Measurements from ENCODE around the gene KREMEN2.
"Not testable (repeated sequence)": the region's sequence is repeated elsewhere in the genome, so short reads cannot be mapped to it uniquely, and the experiment has no call there.

Gene KREMEN2

DNA sequence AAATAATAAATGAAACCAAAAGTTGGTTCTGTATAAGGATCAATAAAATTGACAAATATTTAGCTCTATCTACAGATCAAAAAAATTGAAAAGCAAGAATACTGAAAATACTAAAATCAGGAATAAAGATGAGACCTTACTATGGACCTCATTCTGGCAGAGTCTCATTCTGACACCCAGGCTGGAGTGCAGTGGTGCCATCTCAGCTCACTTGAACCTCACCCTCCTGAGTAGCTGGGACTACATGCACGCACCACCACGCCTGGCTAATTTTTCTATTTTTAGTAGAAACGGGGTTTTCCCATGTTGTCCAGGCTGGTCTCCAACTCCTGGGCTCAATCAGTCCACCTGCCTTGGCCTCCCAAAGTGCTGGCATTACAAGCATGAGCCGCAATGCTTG is 22.0 kb upstream of the KREMEN2 start:
- DNase-seq = no peak

DNA sequence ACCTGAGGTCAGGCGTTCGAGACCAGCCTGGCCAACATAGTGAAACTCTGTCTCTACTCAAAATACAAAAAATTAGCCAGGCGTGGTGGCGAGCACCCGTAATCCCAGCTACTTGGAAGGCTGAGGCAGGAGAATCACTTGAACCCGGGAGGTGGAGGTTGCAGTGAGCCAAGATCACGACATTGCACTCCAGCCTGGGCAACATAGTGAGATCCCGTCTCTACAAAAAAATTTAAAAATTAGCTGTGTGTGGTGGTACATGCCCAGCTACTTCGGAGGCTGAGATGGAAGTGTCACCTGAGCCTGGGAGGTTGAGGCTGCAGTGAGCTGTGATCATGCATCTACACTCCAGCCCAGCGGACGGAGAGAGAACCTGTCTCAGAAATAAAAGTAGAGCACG is 20.4 kb upstream of the KREMEN2 start:
- DNase-seq = not testable (repeated sequence)

DNA sequence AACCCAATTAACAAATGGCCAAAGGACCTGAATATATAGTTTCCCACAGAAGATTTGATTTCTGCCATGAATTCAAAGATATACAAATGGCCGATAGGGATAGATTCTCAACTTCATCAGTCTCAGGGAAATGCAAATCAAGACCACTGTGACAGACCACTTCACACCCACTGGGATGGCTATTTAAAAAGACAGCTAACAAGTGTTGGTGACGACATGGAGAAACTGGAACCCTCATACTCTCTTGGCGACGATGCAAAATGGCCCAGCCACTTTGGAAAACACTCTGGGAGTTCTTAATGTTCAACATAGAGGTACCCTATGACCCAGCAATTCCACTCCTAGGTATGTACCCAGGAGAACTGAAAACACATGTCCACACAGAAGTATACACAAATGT is 17.4 kb upstream of the KREMEN2 start:
- DNase-seq = no peak

DNA sequence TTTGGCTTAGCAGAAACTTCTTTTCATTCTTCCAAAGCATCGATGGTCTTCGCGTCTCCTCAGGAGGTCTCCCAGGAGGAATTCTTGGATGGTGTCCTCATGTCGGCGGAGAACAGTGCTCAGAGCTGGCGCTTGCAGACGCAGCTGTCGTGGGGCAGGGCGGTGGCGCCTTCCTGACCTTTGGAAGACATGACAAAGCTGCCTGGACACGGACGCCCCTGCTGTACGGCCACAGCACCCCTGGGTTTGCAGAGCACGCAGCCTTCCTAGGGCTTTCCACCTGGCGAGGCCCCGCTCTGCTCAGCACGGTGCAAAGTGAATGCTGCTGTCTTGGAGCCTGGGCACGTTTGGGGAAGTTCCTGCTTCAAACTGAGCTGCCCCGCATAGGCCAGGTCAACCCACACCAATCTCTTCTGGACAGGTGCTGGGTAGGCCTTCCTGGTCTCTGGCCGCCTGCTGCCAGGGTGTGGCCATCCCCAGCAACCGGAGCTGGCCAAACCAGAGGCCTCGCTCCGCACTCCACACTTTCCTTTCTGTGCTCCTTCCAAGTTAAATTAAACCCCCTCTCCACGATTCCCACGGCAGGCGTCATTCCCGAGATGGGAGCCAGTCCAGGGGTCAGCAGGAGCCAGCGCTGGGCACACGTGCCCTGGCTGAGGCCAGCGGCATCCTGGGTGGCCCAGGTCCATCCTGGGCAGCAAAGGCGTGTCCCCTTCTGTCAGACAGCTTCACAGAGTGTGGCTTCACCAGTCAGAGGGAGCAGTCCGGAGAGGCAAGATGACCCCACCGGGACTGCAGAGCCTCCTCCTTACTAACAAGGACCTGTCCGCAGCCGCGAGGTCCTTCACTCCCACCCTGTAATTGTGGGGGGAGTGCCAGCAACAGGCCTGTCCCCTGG is 15.0 kb upstream of the KREMEN2 start:
- no peak for DNase-seq

DNA sequence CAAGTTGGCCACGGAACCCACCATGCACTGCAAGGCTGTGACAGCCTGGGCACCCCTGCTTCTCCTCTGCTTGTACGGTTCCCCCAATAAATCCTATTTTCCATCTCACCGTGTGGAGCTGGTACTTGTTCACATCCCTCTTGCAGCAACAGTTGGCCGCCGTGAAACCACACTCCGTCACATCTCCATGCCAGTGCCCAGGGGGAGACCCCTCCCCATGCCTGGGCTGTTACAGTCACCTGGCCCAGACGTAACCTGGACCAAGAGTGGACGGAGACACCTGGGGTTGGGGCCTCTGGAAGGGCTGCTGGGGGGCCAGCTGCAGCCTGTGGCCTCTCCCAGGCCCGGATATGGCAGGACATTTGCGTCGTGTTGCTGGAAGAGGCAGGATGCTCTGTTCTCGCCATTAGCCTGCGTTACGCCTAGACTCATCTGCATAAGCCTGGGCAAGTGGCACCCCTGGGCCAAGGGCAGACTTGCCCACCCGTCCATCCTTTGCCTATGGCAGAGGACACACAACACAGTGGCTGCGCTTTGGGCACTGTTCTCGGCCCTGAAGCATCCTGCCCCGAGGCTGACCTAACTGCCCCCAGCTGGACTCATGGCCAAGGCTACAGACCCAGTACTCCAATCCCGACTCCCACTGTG is 14.2 kb upstream of the KREMEN2 start:
- DNase-seq = no peak

DNA sequence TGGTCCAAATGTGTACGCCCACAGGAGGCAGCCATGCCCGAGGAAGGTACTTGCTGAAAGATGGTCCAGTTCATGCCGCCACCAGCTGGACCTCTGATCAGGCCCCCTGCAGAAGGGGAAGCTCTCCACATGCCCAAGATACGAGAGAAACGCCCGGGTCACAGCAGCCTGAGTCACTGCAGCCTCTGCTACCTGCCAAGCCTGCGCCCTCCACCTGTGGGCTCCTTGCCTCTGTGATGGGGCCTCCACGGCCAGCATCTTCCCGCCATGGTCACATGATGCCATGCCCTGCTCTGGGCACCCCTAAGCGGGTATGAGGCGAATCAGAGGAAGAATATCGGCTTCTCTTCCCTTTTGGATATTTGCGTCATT is 13.7 kb upstream of the KREMEN2 start:
- DNase-seq = no peak

DNA sequence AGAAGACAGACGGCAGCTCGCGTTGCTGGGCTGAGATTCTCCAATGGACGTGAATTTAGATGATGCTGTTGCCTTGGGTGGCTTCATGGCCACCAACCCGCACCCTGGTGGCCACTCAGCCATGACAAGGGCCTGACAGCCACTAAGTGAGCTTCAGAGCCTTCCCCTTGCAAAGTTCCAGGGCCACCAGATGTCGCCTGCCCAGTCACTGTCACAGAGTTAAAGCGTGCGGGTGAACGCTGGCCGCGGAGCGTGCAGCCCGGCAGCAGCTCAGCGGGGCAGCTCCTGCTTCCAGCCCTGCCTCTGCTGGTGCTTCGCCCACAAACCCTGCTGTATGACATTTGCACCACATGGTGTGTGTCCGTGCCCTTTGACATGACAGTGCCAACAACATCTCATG is 13.3 kb upstream of the KREMEN2 start:
- no peak for DNase-seq

DNA sequence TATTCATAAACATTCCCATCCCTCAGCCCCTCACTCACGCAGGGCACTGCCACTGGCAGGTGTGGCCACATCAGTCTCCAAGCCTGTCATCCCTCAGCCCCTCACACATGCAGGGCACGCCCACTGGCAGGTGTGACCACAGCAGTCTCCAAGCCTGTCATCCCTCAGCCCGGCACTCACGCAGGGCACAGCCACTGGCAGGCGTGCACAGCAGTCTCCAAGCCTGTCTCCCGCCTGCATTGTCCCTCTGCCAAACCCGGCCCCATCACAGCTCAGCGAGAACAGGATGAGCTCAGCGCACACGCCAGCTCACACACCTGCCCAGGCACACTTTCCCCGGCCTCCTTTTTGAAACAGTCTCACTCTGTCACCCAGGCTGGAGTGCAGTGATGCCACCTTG is 11.4 kb upstream of the KREMEN2 start:
- DNase-seq = no peak

DNA sequence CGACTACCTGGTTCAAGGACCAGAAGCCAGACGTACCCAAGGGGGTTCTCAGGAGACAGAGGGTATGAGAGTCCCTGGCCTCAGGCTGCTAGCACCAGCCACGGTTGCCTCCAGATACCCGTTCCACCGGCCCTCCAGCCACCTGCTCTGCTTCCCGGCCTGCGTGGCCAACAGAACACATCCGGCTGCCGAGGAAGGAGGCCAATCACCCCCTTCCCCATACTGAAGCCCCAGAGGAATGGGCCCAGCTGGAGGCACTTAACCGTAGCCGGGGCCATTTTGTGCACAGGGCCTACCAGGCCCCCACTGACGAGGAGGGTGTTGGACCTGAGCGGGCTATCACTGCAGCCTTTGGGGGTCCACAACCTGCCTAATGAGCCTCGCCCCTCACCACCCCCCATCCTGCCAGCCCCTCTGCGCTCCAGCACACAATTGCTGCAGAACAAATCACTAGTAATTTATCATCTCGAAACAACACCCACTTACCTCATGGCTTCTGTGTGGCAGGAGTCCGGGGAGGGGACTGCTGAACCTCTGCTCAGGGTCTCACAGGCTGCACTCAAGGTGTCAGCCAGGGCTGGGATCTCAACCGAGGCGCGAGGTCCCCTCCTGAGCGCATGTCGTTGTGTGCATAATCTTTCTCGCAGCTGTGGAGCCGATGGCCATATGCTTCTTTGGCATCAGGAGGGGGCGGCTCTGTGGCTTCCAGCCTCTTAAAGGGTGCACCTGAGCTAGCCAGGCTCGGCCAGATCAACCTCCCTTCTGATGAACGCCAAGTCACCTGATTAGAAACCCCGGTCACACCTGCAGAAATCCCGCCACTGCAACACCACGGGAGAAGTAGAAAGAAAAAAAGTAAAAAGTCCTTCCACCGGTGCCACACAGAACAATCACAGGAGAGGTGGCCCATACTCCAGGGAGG is 10.1 kb upstream of the KREMEN2 start:
- DNase-seq = no peak

DNA sequence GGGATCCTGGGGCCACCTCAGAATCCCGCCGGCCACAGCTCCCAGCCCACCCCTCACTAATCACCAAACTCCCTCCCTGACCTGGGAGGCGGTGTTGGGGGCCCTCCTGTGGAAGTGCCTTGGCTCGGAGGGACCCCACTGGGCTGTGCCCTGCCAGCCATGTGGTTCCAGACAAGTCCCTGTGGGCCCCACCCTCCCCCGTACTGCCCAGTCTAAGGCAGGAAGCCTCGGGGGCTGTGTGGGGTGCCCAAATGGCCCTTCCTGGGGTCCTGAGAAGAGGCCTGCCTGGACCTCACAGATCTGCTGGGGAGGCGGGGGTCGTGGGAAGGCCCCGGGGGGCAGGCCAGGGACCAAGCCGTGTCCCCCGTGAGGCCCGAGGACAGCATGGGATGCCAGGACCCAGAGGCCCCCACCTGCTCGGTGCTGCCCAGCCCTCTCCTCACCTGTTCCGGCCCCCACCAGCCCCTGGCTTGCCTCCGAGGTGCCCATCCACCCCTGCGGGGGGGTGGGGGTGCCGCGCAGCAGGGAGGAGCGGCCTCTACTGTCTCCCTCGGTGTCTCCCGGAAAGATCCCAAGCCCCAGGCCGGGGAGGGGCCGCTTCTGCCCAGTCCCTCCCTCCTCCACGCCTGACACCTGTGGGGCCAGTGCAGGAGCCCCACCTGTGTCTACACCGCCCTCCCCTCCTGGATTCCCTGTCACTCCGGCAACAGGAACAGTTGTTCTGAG is 9.3 kb upstream of the KREMEN2 start:
- no peak for DNase-seq

DNA sequence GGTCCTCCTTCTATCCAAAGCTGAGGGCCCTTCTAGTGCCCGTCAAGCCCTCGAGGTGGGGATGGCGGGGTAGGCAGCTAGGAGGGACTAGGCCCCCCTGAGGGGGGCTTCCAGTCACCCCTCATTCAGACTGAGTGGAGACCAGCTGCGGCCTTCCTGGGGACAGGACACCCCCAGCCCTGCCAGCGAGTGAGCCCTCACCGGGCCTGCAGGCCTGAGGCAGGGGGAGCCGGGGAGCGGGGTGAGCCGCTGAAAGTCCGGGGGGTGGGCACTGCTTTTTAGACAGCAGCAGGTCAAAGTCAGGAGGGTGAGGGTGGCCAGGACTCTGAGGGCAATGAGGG is 8.7 kb upstream of the KREMEN2 start:
- DNase-seq = no peak

DNA sequence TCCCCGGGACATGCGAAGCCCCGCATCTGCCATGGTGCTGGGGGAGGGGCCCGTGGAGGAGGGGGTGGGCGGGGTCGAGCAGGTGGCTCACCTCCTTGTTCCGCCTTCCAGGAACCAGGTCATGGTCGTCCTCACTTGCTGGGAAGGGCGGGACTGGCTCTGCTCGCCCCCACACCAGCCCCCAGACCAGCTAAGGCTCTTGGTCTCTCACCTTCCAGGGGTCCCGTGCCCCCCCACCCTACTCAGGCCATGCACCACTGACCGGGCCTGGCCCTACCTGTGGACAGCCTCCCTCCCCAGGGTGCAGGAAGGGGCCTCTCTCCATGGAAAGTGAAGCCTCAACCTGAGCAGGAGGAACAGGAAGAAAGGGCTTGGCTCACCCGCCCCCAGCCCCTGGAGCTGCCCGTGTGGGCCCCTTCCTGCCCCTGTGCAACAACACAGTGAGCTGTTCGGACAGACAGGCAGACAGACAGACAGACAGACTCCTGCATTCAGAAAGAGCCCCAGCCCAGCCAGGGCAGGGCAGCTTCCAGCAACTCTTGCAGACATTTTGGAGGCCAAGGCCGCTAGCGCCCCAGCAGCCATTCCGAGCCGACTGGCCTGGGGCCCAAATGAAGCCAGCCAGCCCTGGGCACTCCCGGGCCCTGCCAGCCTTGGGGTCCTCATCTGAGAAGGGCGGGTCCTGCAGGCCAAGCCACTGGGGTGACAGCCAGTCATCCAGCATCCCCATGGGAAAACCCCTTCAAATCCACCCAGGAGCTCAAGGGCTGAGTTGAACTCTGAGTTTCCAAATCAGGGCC is 8.1 kb upstream of the KREMEN2 start:
- DNase-seq = no peak

DNA sequence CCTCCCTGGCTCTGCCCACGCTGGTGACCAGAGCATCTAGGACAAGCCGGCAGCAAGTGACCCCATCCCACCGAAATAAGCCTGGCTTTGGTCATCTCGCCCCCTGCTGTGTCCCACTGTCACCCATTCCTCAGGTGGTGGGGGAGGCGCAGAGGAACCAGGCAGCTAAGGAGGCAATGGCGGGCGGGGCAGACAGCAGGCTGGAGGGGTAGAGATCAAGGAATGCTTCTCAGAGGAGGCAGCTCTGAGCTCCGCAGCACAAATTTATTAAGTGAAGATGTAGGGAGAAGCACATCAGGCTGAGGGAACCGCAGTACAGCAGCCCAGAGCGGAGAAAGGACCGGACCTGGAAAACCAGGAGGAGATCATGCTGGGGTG is 7.5 kb upstream of the KREMEN2 start:
- no peak for DNase-seq

DNA sequence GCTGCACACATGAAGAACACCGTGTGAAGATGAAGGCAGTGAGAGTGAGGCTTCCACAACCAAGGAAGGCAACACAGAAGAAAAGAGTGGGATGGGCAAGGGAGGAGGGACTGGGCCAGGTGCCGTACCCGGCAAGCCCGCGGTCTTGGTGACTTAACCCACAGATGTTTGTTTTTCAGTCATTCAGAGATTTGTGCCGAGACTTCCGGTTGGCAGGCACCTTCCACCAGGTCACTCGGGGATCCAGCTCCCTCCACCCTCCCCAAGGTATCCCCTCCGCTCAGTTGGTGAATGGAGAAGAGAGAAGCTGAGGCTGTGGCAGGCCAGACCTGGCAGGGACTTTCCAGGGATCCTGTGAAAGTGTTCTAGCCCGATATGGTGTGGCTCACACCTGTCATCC is 4.9 kb upstream of the KREMEN2 start:
- DNase-seq = no peak

DNA sequence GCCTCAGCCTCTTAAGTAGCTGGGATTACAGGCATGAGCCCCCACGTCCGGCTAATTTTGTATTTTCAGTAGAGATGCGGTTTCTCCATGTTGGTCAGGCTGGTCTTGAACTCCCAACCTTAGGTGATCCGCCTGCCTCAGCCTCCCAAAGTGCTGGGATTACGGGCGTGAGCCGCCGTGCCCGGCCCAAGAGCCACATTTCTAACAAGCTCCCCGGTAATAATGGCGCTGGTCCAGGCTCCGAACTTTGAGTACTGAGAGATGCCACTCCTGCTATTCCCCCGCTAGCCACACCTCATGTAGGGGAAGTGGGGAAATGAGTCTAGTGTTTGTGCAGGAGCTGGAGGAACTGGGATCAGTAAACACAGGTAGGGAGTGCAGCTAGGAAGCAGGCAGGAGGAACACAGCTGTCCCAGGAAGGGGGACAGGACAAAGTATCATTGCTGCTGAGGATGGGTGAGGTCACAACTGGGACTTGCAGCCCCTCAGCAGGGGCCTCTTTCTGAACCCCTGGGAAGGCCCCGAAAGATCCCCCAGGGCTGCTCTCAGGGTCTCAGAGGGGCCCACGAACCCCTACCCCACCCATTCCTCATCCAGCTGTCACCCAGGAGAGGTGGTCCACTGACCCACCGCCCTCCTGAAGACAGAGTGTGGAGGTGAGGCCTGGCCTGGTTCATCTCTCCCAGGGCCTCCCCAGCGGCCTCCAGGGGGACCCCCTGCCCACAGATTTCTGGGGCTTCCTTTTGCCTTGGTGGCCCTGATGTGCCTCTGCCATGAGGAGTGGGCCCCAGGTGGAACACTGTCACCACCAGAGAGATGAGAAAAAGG is 3.7 kb upstream of the KREMEN2 start:
- no peak for DNase-seq

DNA sequence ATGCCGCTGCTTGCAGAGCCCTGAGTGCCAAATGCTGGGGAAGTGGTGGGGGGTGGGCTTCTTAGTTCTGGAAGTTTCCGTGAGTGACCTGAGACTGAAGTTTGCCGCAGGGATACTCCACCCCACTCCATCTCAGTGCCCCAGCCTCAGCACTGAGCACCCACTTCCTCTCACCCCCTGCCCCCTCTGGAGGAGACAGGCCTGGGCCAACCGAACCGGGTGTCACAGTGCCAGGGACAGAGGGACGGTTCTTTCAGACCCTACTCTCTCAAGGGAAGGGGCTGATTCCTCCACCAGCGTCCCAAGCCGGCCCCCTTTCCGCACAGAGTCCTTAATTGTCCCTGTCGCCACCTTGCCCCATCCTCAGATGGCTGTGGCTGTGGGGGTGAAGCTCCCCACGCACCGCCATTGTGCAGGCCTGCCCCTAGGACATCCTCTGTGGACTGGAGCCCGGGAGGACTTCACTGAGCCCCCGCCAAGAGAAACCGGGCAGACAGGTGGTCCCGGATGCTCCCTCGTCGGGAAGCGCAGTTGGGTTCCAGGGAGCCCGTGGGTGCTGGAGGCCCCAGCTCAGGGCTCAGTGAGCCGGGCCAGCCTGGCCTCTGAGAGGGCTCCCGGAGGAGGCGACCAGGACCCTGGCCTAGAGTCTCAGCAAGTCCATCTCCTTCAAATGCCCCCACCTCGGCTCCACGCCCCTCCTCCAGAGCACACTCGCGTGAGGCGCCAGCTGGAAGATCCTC is 1.6 kb upstream of the KREMEN2 start:
- no peak for DNase-seq

DNA sequence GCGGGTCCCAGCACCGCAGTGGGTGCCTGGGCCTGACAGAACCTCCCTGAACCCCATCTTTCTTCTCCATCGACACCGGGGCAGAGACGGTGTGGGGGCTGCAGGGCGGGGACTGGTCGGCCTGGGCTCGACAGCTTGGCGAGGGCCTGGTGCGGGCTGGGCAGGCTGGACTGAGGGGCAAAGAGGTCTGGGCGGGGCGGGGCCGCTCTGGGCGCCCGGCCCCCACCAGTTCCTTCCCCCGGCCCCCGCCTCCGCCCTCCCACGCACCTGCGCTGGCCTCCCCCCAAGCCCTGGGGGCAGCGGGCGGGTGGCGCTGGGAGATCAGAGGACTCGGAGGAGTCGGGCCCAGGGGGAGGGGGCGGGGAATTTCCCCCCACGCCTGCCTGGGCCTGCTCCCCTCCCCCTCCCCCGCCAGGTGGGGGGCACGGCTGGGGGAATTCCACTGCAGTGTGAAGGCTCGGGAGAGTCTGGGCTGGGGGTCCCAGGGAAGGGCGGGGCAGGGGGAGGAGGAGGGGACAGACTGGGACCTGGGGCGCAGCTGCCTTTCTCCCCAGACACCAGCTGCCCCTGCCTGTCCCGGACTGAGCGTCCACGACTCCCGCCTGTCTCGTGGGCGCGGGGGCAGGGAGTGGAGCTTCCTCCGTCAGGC is 877 bp upstream of the KREMEN2 start:
- DNase-seq = no peak

DNA sequence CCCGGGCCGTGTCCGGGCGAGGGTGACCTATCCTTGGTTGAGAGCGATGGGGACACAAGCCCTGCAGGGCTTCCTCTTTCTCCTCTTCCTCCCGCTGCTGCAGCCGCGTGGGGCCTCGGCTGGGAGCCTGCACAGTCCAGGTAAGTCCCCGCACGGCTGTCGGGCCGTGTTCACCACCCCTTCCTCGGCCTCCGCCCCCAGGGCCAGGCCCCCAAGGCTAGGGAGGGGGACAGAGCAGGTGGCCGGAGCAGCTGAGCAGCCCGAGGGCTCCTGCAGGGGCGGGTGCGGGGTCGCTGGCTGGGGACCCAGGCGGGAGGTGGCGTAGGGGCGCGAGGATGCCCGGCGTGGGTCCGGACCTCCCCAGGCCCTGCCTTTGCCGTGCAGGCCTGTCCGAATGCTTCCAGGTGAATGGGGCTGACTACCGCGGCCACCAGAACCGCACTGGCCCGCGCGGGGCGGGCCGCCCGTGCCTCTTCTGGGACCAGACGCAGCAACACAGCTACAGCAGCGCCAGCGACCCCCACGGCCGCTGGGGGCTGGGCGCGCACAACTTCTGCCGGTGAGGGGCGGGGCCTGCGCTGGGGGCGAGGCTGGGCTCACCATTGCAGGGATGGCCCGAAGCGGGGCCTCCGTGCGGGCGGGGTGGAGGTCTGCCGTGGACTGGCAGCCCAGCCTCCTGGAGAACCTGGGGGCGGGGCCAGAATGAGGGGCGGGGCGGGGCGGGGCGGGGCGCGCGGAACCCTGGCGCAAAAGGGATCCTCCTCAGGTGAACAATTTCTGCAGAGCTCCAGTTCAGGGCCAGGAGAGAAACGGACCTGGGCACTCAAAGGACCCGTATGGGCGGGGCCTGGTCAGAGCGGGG is 631 bp downstream of the KREMEN2 start:
- DNase-seq = peak; percentile 77

Data from activated CD4-positive, alpha-beta T cell treated with anti-CD3 and anti-CD28 coated beads, Interleukin-2, Interleukin-6, amounts not matched to agents 100 ng/mL and 50 ng/mL, durations not matched to agents 16 hours and 8 hours (primary cell).